NCI-H1048 (cell line): ENCODE data around the gene IFFO2.

Experiments used
- DNase-seq: peaks from one replicate; lab custom pipeline; 2025; lab: John Stamatoyannopoulos, UW

IFFO2 gene

GRCh38 chr1:18919197-18919905 is 37.1 kb downstream of the IFFO2 start:
- no peak for DNase-seq

- no peak for DNase-seq
Measured at GRCh38 chr1:18918417-18918816, 38.1 kb downstream of the IFFO2 start.

GRCh38 chr1:18917071-18917799 is 39.2 kb downstream of the IFFO2 start:
- no peak for DNase-seq

GRCh38 chr1:18915341-18915740 is 41.1 kb downstream of the IFFO2 start:
- no peak for DNase-seq

GRCh38 chr1:18913065-18913835 is 43.2 kb downstream of the IFFO2 start:
- DNase-seq: no peak

- DNase-seq: no peak
Measured at GRCh38 chr1:18912550-18912949, 43.9 kb downstream of the IFFO2 start.

- no peak for DNase-seq
Measured at GRCh38 chr1:18908911-18909771, 47.3 kb downstream of the IFFO2 start.

- DNase-seq: no peak
Measured at GRCh38 chr1:18907917-18908845, 48.3 kb downstream of the IFFO2 start.

GRCh38 chr1:18907021-18907916 is 49.2 kb downstream of the IFFO2 start:
- DNase-seq: no peak

- DNase-seq: no peak
Measured at GRCh38 chr1:18903291-18903756, 53.2 kb downstream of the IFFO2 start.

GRCh38 chr1:18902523-18903290 is 53.8 kb downstream of the IFFO2 start, which contains the start of gene ALDH4A1:
TSS of gene ALDH4A1 (minus strand) at chr1:18902555. CDS start at chr1:18902523, 32 bp downstream.
- DNase-seq: peak; percentile 83

GRCh38 chr1:18901952-18902522 is 54.4 kb downstream of the IFFO2 start:
- DNase-seq: no peak

- DNase-seq: no peak
Measured at GRCh38 chr1:18901147-18901951, 55.1 kb downstream of the IFFO2 start.

- no peak for DNase-seq
Measured at GRCh38 chr1:18900303-18900841, 56.1 kb downstream of the IFFO2 start.

GRCh38 chr1:18899363-18900049 is 57.0 kb downstream of the IFFO2 start:
- DNase-seq: no peak

GRCh38 chr1:18898567-18898966 is 57.9 kb downstream of the IFFO2 start:
- no peak for DNase-seq

- no peak for DNase-seq
Measured at GRCh38 chr1:18895317-18895716, 61.2 kb downstream of the IFFO2 start.
